HG03097 (cell line): ENCODE data around the gene CD209.
"Not testable (repeated sequence)": the region's sequence is repeated elsewhere in the genome, so short reads cannot be mapped to it uniquely, and the experiment has no call there.

Experiments
- ATAC-seq: cut with Tn5 transposase; IDR thresholded peaks from one replicate; pipeline ENCODE4 v1.9.1; 2021; ENCODE audit not compliant: unreplicated experiment, low FRiP score

Gene CD209

DNA sequence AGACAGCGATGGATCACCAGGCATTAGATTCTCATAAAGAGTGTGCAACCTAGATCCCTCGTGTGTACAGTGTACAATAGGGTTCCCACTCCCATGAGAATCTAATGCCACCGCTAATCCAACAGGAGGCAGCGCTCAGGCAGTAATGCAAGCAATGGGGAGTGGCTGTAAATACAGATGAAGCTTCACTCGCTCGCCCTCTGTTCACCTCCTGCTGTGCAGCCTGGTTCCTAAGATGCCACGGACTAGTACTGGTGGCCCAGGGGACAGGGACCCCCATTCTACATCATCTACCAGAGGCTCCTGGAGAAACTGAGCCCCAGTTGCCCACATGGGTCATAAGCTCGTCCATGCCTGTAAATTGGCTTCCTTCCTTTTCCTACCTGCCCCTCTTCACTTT is 23.7 kb upstream of the CD209 start:
- ATAC-seq, result no peak

DNA sequence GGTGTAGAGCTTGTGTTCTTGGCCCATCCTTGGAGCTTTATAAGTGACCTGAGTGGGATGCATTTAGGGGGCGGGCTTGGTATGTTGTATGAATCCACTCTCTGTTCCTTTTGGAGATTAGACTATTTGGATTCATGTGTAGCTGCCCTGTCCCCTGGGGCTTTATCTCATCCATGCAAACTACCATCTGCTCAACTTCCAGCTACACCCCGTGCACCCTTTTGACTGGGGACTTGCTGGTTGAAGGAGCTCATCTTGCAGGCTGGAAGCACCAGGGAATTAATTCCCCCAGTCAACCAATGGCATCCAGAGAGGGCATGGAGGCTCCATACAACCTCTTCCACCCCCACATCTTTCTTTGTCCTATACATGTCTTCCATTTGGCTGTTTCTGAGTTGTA is 21.8 kb upstream of the CD209 start:
- ATAC-seq, result no peak

- no peak for ATAC-seq
Observed at GRCh38 chr19:7767487-7767886, 20.2 kb upstream of the CD209 start.

DNA sequence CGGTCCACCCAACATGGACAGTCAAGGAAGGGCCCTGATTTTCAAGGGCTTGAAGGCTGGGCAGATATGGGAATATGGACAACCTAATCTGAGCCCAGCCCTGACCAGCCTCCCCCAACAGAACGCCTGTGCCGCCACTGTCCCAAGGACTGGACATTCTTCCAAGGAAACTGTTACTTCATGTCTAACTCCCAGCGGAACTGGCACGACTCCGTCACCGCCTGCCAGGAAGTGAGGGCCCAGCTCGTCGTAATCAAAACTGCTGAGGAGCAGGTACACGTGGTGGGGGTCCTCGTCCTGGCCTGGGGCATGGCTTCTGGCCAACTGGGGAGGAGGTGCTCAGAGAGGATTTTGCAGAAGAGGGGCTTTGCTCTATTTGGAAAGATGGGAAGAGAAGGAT is 19.2 kb upstream of the CD209 start:
- no peak for ATAC-seq

- ATAC-seq, result not testable (repeated sequence)
Observed at GRCh38 chr19:7765043-7765442, 17.7 kb upstream of the CD209 start.

DNA sequence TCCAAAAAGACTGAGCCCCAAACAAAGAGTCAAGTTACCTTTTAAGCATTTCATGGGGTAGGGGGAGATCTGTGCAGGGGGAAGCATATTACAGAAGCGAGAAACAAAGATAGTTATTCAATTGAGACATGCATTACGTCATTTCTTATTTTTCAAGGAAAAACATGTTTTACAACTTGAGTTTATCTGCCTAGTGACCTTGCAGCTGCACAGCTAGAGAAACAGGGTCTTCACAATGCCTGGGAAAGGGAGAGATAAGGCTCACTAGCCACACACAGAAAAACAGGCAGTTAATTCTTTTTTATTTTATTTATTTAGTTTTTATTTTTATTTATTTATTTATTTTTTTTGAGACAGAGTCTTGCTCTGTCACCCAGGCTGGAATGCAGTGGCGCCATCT is 16.8 kb upstream of the CD209 start:
- not testable (repeated sequence) for ATAC-seq

DNA sequence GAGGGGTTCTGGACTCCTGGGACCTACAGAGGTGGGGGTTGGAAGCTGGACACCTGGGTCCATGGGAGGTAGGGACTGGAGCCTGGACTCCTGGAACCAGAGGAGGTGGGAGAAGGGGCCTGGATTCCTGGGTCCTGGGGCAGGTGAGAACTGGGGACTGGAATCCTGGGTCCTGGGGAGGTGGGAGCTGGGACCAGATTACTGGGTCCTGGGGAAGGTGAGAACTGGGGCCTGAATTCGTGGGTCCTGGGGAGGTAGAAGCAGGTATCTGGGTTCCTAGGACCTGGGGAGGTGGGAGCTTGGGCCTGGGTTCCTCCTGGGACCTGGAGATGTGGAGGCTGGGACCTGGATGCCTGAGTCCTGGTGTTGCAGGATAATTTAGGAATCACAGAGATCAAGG is 16.4 kb upstream of the CD209 start:
- no peak for ATAC-seq

- no peak for ATAC-seq
Observed at GRCh38 chr19:7762719-7763293, 15.5 kb upstream of the CD209 start, which contains the start of gene CLEC4M. CLEC4M (plus strand) TSS chr19:7763243; CDS start chr19:7763267, 24 bp downstream.

- no peak for ATAC-seq
Observed at GRCh38 chr19:7759156-7759555, 11.8 kb upstream of the CD209 start.

- no peak for ATAC-seq
Observed at GRCh38 chr19:7757358-7757757, 10.0 kb upstream of the CD209 start.

- ATAC-seq, result no peak
Observed at GRCh38 chr19:7756258-7756657, 8.9 kb upstream of the CD209 start.

DNA sequence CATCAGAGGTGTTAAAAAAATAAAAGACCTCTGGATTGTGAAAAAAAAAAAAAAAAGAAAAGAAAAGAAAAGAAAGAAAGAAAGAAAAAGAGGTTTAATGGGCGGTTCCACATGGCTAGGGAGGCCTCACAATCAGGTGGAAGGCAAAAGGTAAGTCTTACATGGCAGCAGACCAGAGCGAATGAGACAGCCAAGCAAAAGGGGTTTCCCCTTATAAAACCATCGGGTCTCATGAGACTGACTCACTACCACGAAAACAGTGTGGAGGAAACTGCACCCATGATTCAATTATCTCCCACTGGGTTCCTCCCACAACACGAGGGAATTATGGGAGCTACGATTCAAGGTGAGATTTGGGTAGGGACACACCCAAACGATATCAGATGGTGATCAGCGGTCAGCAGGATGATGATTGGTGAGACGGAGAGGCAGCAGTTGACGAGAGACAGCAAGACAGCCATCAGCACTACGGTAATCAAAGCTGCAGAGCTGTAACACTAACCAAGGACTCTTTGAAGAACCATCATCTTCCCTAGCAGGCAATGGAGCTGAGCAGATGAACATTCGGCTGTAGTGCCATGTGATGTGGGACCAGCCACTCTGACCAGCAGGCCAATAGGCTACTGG is 3.9 kb upstream of the CD209 start:
- no peak for ATAC-seq

- ATAC-seq, result no peak
Observed at GRCh38 chr19:7748756-7749155, 1.4 kb upstream of the CD209 start.

- no peak for ATAC-seq
Observed at GRCh38 chr19:7748171-7748570, 837 bp upstream of the CD209 start.

DNA sequence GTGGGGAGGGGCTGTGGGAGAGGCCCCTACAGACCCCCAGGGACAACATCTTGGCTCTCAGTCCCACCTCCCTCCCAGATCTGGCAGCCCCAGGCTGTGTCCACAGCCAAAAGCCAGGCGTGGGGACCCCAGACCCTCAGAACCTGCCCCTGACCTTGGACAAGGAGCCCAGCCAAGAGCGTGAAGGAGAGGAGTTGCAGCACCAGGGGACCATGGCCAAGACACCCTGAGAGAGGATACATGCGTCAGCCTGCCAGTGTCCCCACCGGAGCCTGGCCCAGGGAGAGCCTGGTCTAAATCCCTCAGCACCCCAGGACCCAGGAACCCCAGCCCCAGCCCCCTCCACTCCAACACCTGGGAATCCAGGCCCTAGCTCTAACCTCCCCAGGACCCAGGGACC is 1.0 kb downstream of the CD209 start:
- ATAC-seq, result not testable (repeated sequence)

DNA sequence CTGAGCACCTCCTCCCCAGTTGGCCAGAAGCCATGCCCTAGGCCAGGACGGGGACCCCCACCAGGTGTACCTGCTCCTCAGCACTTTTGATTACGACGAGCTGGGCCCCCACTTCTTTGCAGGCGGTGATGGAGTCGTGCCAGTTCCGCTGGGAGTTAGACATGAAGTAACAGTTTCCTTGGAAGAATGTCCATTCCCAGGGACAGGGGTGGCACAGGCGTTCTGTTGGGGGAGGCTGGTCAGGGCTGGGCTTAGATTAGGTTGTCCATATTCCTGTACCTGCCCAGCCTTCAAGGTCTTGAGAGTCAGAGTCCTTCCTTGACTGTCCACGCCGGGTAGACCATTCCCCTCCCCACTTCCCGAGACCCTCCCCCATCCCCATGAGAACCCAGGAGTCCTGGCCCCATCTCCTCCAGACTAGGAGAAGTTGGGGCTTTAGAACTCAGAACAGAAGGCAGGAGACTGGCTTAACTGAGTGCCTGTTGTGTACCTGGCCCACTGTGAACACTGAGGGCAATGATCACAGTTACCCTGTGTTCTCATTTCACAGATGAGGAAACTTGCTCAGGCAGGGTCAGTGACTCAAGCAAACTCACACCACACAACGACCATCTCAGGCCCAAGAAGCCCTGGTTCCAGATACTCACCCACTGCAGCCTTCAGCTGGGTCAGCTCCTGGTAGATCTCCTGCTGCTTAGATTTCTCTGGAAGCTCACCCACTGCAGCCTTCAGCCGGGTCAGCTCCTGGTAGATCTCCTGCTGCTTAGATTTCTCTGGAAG is 2.3 kb downstream of the CD209 start:
- ATAC-seq, result no peak

- no peak for ATAC-seq
Observed at GRCh38 chr19:7744199-7744786, 3.0 kb downstream of the CD209 start.

GRCh38 chr19:7743425-7743841 is 3.9 kb downstream of the CD209 start:
- ATAC-seq, result peak; percentile 55

DNA sequence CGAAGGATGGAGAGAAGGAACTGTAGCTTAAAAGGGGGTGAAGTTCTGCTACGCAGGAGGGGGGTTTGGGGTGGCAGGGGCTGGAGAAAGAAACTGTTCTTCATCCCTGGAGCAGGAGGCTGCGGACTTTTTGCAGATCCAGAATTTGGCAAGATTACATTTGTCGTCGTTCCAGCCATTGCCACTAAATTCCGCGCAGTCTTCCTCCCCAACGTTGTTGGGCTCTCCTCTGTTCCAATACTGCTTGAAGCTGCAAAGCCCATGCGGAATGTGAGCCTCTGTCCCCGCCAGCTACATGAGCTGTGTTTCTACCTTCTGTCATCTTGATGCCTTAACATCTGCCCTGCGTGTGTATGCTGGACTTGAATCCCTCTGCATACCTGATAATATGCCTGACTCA is 4.3 kb downstream of the CD209 start:
- ATAC-seq, result no peak

DNA sequence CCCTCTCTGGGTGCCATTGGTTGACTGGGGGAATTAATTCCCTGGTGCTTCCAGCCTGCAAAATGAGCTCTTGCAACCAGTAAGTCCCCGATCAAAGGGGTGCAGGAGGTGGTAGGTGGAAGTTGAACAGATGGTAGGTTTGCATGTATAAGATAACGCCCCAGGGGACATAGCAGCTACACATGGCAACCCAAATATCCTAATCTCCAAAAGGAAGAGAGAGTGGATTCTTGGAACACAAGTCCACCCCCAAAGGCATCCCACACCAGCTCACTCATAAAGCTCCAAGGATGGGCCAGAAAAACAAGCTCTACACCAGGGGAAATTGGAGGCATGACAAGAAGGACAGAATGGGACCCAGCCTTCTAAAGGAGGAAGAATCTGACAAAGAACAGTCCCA is 4.8 kb downstream of the CD209 start:
- no peak for ATAC-seq

- no peak for ATAC-seq
Observed at GRCh38 chr19:7740682-7741054, 6.7 kb downstream of the CD209 start.
